HG03064 (cell line): ENCODE measurements around the gene LIN28A.
"Not testable (repeated sequence)": the region's sequence is repeated elsewhere in the genome, so short reads cannot be mapped to it uniquely, and the experiment has no call there.

Experiments used
- ATAC-seq: cut with Tn5 transposase; IDR thresholded peaks from one replicate; pipeline ENCODE4 v1.9.1; 2021; ENCODE audit warnings: low read depth; ENCODE audit not compliant: unreplicated experiment

The LIN28A gene

GRCh38 chr1:26385063-26385462 lies 25.6 kb upstream of the LIN28A start:
- not testable (repeated sequence) for ATAC-seq

GRCh38 chr1:26387447-26387846 lies 23.2 kb upstream of the LIN28A start:
- ATAC-seq: no peak

GRCh38 chr1:26388791-26389445 lies 21.7 kb upstream of the LIN28A start:
- ATAC-seq: no peak

- no peak for ATAC-seq
Measured at GRCh38 chr1:26389604-26390247, 20.9 kb upstream of the LIN28A start.

- no peak for ATAC-seq
Measured at GRCh38 chr1:26391450-26391849, 19.2 kb upstream of the LIN28A start.

GRCh38 chr1:26395754-26396153 lies 14.9 kb upstream of the LIN28A start:
- no peak for ATAC-seq

- no peak for ATAC-seq
Measured at GRCh38 chr1:26399034-26399433, 11.6 kb upstream of the LIN28A start.

- ATAC-seq: no peak
Measured at GRCh38 chr1:26401891-26402290, 8.7 kb upstream of the LIN28A start.

GRCh38 chr1:26403656-26404055 lies 7.0 kb upstream of the LIN28A start:
- ATAC-seq: no peak

- ATAC-seq: no peak
Measured at GRCh38 chr1:26404641-26405040, 6.0 kb upstream of the LIN28A start.

- ATAC-seq: no peak
Measured at GRCh38 chr1:26405281-26405915, 5.2 kb upstream of the LIN28A start.

GRCh38 chr1:26408604-26409003 lies 2.0 kb upstream of the LIN28A start:
- no peak for ATAC-seq

- ATAC-seq: no peak
Measured at GRCh38 chr1:26409191-26409807, 1.3 kb upstream of the LIN28A start.

- no peak for ATAC-seq
Measured at GRCh38 chr1:26411624-26412074, 1.0 kb downstream of the LIN28A start.

- no peak for ATAC-seq
Measured at GRCh38 chr1:26412180-26412840, 1.7 kb downstream of the LIN28A start.

GRCh38 chr1:26413031-26413430 lies 2.4 kb downstream of the LIN28A start:
- ATAC-seq: no peak

- ATAC-seq: no peak
Measured at GRCh38 chr1:26417111-26417759, 6.6 kb downstream of the LIN28A start.

GRCh38 chr1:26418865-26419349 lies 8.3 kb downstream of the LIN28A start:
- no peak for ATAC-seq

GRCh38 chr1:26419494-26419893 lies 8.9 kb downstream of the LIN28A start:
- no peak for ATAC-seq

GRCh38 chr1:26429721-26430120 lies 19.1 kb downstream of the LIN28A start:
- ATAC-seq: no peak
